H1 (cell line): ENCODE measurements around the gene DACT3.

Experiments
- EP300 ChIP-seq, 2 experiments: IDR thresholded peaks; 1 replicate in 1 of 2; 2 replicates in 1 of 2; pipeline ENCODE4 v1.6.1; 2011 to 2012; ENCODE audit warnings: low read depth in 2 of 2, low read length in 2 of 2, mild to moderate bottlenecking in 2 of 2, borderline replicate concordance in 1 of 2, inconsistent platforms in 1 of 2, moderate library complexity in 1 of 2
- POLR2A ChIP-seq, 2 experiments: IDR thresholded peaks; 1 replicate in 1 of 2; 2 replicates in 1 of 2; pipeline ENCODE4 v1.6.1; 2011; ENCODE audit warnings: low read depth in 2 of 2, low read length in 2 of 2, mild to moderate bottlenecking in 2 of 2; ENCODE audit errors: control extremely low read depth in 1 of 2
- TF ChIP-seq, protein P1 (sequence below), 3 experiments: IDR thresholded peaks; 1 replicate in 2 of 3; 2 replicates in 1 of 3; pipeline versions ENCODE4 v1.5.1 to v1.6.1; 2011; ENCODE audit warnings: low read length in 3 of 3, mild to moderate bottlenecking in 3 of 3, inconsistent platforms in 2 of 3, low read depth in 1 of 3, moderate library complexity in 1 of 3; ENCODE audit not compliant: insufficient read depth in 1 of 3; ENCODE audit errors: control extremely low read depth in 1 of 3

DNA sequence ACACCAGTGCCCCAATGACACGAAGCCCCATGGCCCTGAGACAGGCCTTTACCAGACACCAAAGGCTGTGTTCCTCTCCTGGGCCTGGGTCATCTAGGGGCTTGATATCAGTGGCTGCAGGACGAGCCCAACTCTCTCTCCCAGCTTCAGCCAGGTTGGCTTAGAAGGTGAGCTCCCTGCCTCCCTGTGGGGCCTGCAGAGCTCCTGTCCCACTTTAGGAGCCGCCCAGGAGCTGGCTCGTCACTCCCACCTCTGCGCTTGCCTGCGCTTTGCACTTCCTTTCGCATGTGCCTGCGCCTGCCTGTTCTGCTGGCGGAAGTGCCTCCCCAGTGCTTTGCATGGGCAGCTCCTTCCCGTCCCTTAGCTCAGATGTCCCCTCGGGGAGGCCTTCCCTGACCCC, 55.0 kb downstream of the DACT3 start:
- TF ChIP-seq, protein P1, sequence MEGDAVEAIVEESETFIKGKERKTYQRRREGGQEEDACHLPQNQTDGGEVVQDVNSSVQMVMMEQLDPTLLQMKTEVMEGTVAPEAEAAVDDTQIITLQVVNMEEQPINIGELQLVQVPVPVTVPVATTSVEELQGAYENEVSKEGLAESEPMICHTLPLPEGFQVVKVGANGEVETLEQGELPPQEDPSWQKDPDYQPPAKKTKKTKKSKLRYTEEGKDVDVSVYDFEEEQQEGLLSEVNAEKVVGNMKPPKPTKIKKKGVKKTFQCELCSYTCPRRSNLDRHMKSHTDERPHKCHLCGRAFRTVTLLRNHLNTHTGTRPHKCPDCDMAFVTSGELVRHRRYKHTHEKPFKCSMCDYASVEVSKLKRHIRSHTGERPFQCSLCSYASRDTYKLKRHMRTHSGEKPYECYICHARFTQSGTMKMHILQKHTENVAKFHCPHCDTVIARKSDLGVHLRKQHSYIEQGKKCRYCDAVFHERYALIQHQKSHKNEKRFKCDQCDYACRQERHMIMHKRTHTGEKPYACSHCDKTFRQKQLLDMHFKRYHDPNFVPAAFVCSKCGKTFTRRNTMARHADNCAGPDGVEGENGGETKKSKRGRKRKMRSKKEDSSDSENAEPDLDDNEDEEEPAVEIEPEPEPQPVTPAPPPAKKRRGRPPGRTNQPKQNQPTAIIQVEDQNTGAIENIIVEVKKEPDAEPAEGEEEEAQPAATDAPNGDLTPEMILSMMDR (IDR thresholded peaks at IDR 0.05; ENCODE audit: control extremely low read depth in 1 of 3, insufficient read depth in 1 of 3, low read depth in 1 of 3, low read length in 3 of 3), result no peak
- TF ChIP-seq EP300 (IDR thresholded peaks at IDR 0.05; ENCODE audit: borderline replicate concordance in 1 of 2, low read depth in 2 of 2, low read length in 2 of 2) (no peak), POLR2A (IDR thresholded peaks at IDR 0.05; ENCODE audit: control extremely low read depth in 1 of 2, low read depth in 2 of 2, low read length in 2 of 2) (no peak)
